Measurements from ENCODE around the gene MSANTD2.
"Not testable (repeated sequence)": the region's sequence is repeated elsewhere in the genome, so short reads cannot be mapped to it uniquely, and the experiment has no call there.

Gene MSANTD2

DNA sequence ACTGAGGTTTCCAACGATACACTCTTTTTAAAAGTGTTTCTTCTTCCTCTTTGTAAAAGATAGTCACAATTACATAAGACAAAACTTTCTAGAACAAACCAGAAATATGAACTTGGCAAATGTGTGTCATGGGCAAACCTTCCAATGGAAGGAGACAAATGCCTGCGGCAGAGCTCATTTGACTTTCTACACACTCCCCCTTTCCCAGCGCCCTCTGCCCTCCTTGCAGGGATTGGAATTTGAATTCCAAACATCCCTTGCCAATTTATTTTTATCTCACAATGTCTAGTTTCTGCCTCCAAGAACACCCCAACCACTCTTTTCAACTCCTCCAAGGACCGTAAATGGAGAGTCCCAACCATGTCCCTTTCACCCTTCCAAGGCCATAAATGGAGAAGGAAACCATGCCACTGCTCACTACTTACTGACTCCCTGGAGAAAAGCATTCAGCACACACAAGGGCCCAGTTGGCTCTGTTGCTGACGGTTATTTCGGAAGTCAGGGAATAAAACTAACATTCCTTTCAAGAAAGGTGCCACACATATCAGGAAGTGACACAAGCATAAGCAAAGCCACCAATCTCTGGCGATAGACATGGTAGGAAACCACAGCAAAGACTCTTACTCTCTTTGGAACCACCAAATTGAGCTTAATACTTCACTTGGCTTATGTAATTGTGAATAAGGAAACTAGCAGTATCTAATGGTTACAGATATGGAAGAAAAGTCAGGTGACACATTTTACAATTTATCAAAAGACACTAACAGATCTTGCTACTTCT, 23.2 kb downstream of the MSANTD2 start:
- WGBS = 94% methylated on average over 6 of the region's 7 CpGs
- no peaks in the 10 kb centered on the region for H3K27me3 ChIP-seq (ENCODE audit: control insufficient read depth in 1 of 2, insufficient read depth in 1 of 2, low read length in 2 of 2)
- H2BK12ac ChIP-seq (ENCODE audit: low read length in 2 of 2) = no peak overlapping the region
- no peaks in the 10 kb centered on the region for H3K4me1 ChIP-seq (ENCODE audit: control insufficient read depth, insufficient read depth, low read depth, low read length)
- no peak overlapping the region for H3K27ac ChIP-seq (ENCODE audit: low read length, poor library complexity, severe bottlenecking)
- peaks cover 24% of the 10 kb centered on the region for H3K79me1 ChIP-seq (replicated peaks; ENCODE audit: low read length, poor library complexity, severe bottlenecking)
- H3K4me2 ChIP-seq (ENCODE audit: low read length, poor library complexity, severe bottlenecking) = no peak overlapping the region
- no peaks in the 10 kb centered on the region for H3K9me3 ChIP-seq (ENCODE audit: control insufficient read depth, low read length)
- no peak for DNase-seq
- H2BK5ac ChIP-seq (ENCODE audit: low read depth, low read length, poor library complexity, severe bottlenecking) = no peak overlapping the region
- no peak overlapping the region for H3K9ac ChIP-seq (ENCODE audit: low read length)
- no peak overlapping the region for H3K23ac ChIP-seq (ENCODE audit: low read length in 2 of 2)
- no peak overlapping the region for H3K18ac ChIP-seq (ENCODE audit: low read depth in 1 of 2, low read length in 2 of 2)
- H2AK5ac ChIP-seq (ENCODE audit: low read length, severe bottlenecking) = no peak overlapping the region
- no peak overlapping the region for H3K4ac ChIP-seq (ENCODE audit: low read depth in 1 of 2, low read length in 2 of 2)
- H2BK120ac ChIP-seq (ENCODE audit: low read depth, low read length) = no peak overlapping the region
- H4K8ac ChIP-seq (ENCODE audit: low read length) = no peak overlapping the region
- H3K36me3 ChIP-seq (ENCODE audit: control insufficient read depth in 1 of 2, insufficient read depth in 2 of 2, low read depth in 1 of 2, low read length in 2 of 2) = peaks cover 4 to 18% of the 10 kb centered on the region in 2 experiments
- H2AFZ ChIP-seq (ENCODE audit: low read depth, low read length) = no peak overlapping the region
- H3K4me3 ChIP-seq (ENCODE audit: insufficient read depth in 1 of 2, low read depth in 1 of 2, low read length in 2 of 2) = no peak overlapping the region
- H4K91ac ChIP-seq (ENCODE audit: low read length) = no peak overlapping the region
- H3K14ac ChIP-seq (ENCODE audit: low read length in 2 of 2) = peak overlapping the region in 1 of 2 experiments; percentile 41
- no peak overlapping the region for H2BK15ac ChIP-seq (ENCODE audit: low read depth, poor library complexity, severe bottlenecking)

GRCh38 chr11:124770959-124771358, 29.2 kb downstream of the MSANTD2 start:
- not testable (repeated sequence) for H3K27ac ChIP-seq (ENCODE audit: low read length, poor library complexity, severe bottlenecking); H3K4me2 ChIP-seq (ENCODE audit: low read length, poor library complexity, severe bottlenecking); H4K91ac ChIP-seq (ENCODE audit: low read length); H3K14ac ChIP-seq (ENCODE audit: low read length in 2 of 2); H2BK12ac ChIP-seq (ENCODE audit: low read length in 2 of 2); H4K8ac ChIP-seq (ENCODE audit: low read length); H3K18ac ChIP-seq (ENCODE audit: low read depth in 1 of 2, low read length in 2 of 2); H3K27me3 ChIP-seq (ENCODE audit: control insufficient read depth in 1 of 2, insufficient read depth in 1 of 2, low read length in 2 of 2); H3K23ac ChIP-seq (ENCODE audit: low read length in 2 of 2); H3K4ac ChIP-seq (ENCODE audit: low read depth in 1 of 2, low read length in 2 of 2); H2BK15ac ChIP-seq (ENCODE audit: low read depth, poor library complexity, severe bottlenecking); H2BK120ac ChIP-seq (ENCODE audit: low read depth, low read length); H3K4me1 ChIP-seq (ENCODE audit: control insufficient read depth, insufficient read depth, low read depth, low read length); H2BK5ac ChIP-seq (ENCODE audit: low read depth, low read length, poor library complexity, severe bottlenecking); DNase-seq; H2AFZ ChIP-seq (ENCODE audit: low read depth, low read length); H3K4me3 ChIP-seq (ENCODE audit: insufficient read depth in 1 of 2, low read depth in 1 of 2, low read length in 2 of 2); H3K9me3 ChIP-seq (ENCODE audit: control insufficient read depth, low read length); H3K9ac ChIP-seq (ENCODE audit: low read length); H2AK5ac ChIP-seq (ENCODE audit: low read length, severe bottlenecking)
- Histone ChIP-seq H3K36me3 (ENCODE audit: control insufficient read depth in 1 of 2, insufficient read depth in 2 of 2, low read depth in 1 of 2, low read length in 2 of 2) (peaks cover 18 to 50% of the 10 kb centered on the region in 2 experiments), H3K79me1 (replicated peaks; ENCODE audit: low read length, poor library complexity, severe bottlenecking) (peaks cover 12% of the 10 kb centered on the region)
- WGBS = 56% methylated on average over 5 of the region's 6 CpGs

GRCh38 chr11:124769806-124770774, 30.1 kb downstream of the MSANTD2 start:
- peaks cover 18 to 50% of the 10 kb centered on the region in 2 experiments for H3K36me3 ChIP-seq (ENCODE audit: control insufficient read depth in 1 of 2, insufficient read depth in 2 of 2, low read depth in 1 of 2, low read length in 2 of 2)
- no peak overlapping the region for H2AFZ ChIP-seq (ENCODE audit: low read depth, low read length)
- no peak overlapping the region for H2BK5ac ChIP-seq (ENCODE audit: low read depth, low read length, poor library complexity, severe bottlenecking)
- no peak overlapping the region for H4K91ac ChIP-seq (ENCODE audit: low read length)
- H3K14ac ChIP-seq (ENCODE audit: low read length in 2 of 2) = no peak overlapping the region
- H3K4me2 ChIP-seq (ENCODE audit: low read length, poor library complexity, severe bottlenecking) = no peak overlapping the region
- H3K27me3 ChIP-seq (ENCODE audit: control insufficient read depth in 1 of 2, insufficient read depth in 1 of 2, low read length in 2 of 2) = no peaks in the 10 kb centered on the region
- H3K27ac ChIP-seq (ENCODE audit: low read length, poor library complexity, severe bottlenecking) = peak overlapping the region; percentile 47
- H2BK15ac ChIP-seq (ENCODE audit: low read depth, poor library complexity, severe bottlenecking) = peak overlapping the region; percentile 50
- H3K4me1 ChIP-seq (ENCODE audit: control insufficient read depth, insufficient read depth, low read depth, low read length) = peaks cover 5% of the 10 kb centered on the region
- H3K9me3 ChIP-seq (ENCODE audit: control insufficient read depth, low read length) = no peaks in the 10 kb centered on the region
- H4K8ac ChIP-seq (ENCODE audit: low read length) = peak overlapping the region; percentile 76
- no peak overlapping the region for H2BK120ac ChIP-seq (ENCODE audit: low read depth, low read length)
- H3K23ac ChIP-seq (ENCODE audit: low read length in 2 of 2) = no peak overlapping the region
- H3K9ac ChIP-seq (ENCODE audit: low read length) = no peak overlapping the region
- 65% methylated on average over 8 of the region's 8 CpGs for WGBS
- no peak overlapping the region for H3K18ac ChIP-seq (ENCODE audit: low read depth in 1 of 2, low read length in 2 of 2)
- peak; percentile 68 for DNase-seq
- H2AK5ac ChIP-seq (ENCODE audit: low read length, severe bottlenecking) = no peak overlapping the region
- no peak overlapping the region for H3K4me3 ChIP-seq (ENCODE audit: insufficient read depth in 1 of 2, low read depth in 1 of 2, low read length in 2 of 2)
- no peak overlapping the region for H2BK12ac ChIP-seq (ENCODE audit: low read length in 2 of 2)
- no peak overlapping the region for H3K4ac ChIP-seq (ENCODE audit: low read depth in 1 of 2, low read length in 2 of 2)
- peaks cover 10% of the 10 kb centered on the region for H3K79me1 ChIP-seq (replicated peaks; ENCODE audit: low read length, poor library complexity, severe bottlenecking)

- Histone ChIP-seq H2BK5ac (ENCODE audit: low read depth, low read length, poor library complexity, severe bottlenecking) (no peak overlapping the region), H2AFZ (ENCODE audit: low read depth, low read length) (no peak overlapping the region), H4K91ac (ENCODE audit: low read length) (no peak overlapping the region), H3K9ac (ENCODE audit: low read length) (no peak overlapping the region), H2BK12ac (ENCODE audit: low read length in 2 of 2) (no peak overlapping the region), H3K4me1 (ENCODE audit: control insufficient read depth, insufficient read depth, low read depth, low read length) (peaks cover 5% of the 10 kb centered on the region), H4K8ac (ENCODE audit: low read length) (peak overlapping the region; percentile 20), H3K9me3 (ENCODE audit: control insufficient read depth, low read length) (no peaks in the 10 kb centered on the region), H3K36me3 (ENCODE audit: control insufficient read depth in 1 of 2, insufficient read depth in 2 of 2, low read depth in 1 of 2, low read length in 2 of 2) (peaks cover 18 to 54% of the 10 kb centered on the region in 2 experiments), H3K79me1 (replicated peaks; ENCODE audit: low read length, poor library complexity, severe bottlenecking) (peaks cover 12% of the 10 kb centered on the region), H2BK15ac (ENCODE audit: low read depth, poor library complexity, severe bottlenecking) (no peak overlapping the region), H2AK5ac (ENCODE audit: low read length, severe bottlenecking) (no peak overlapping the region), H3K18ac (ENCODE audit: low read depth in 1 of 2, low read length in 2 of 2) (no peak overlapping the region), H2BK120ac (ENCODE audit: low read depth, low read length) (no peak overlapping the region), H3K4ac (ENCODE audit: low read depth in 1 of 2, low read length in 2 of 2) (no peak overlapping the region), H3K23ac (ENCODE audit: low read length in 2 of 2) (no peak overlapping the region), H3K4me3 (ENCODE audit: insufficient read depth in 1 of 2, low read depth in 1 of 2, low read length in 2 of 2) (no peak overlapping the region), H3K4me2 (ENCODE audit: low read length, poor library complexity, severe bottlenecking) (no peak overlapping the region), H3K27me3 (ENCODE audit: control insufficient read depth in 1 of 2, insufficient read depth in 1 of 2, low read length in 2 of 2) (no peaks in the 10 kb centered on the region), H3K27ac (ENCODE audit: low read length, poor library complexity, severe bottlenecking) (no peak overlapping the region), H3K14ac (ENCODE audit: low read length in 2 of 2) (no peak overlapping the region)
- DNase-seq = no peak
- WGBS = 96% methylated on average over 8 of the region's 8 CpGs
These were observed 31.3 kb downstream of the MSANTD2 start for GRCh38 chr11:124768914-124769313.

Measured in mesenchymal stem cell (in vitro differentiated cells and primary cell).